HepG2 (cell line): ENCODE data around the gene CALML6. TPM values are rescaled to one million over a fixed set of nuclear protein-coding genes. Genes with fewer than 3 reads are reported as not detected.
A peak's percentile ranks its signal among the peaks of the same experiment; 100 is the strongest.

Source experiments
- ATAC-seq: fragments of 200-7000 bp; cut with Tn5 transposase; 3 replicates; pipeline ENCODE4 v1.9.1; 2020; ENCODE audit warnings: mild to moderate bottlenecking, moderate library complexity
- BruUV-seq: library from RNA; stranded (reverse); fragments of 400-500 nt; replicated peaks from 2 replicates; lab custom pipeline; 2021; lab: Mats Ljungman, UMichigan
- CTCF ChIA-PET: fragments of 300-600 bp; formaldehyde crosslinking; extraction: SDS; loops from one replicate; lab custom pipeline; 2021; ENCODE audit warnings: low total read pairs, inconsistent platforms, low intra/inter-chr PET ratio; lab: Yijun Ruan, JAX
- POLR2A ChIA-PET: fragments of 350-600 bp; sonication (Branson Sonifier 250); formaldehyde crosslinking; loops from one replicate; lab custom pipeline; 2020; ENCODE audit warnings: antibody characterized with exemption, inconsistent platforms; lab: Yijun Ruan, JAX
- DNase-seq: peaks from one replicate; pipeline ENCODE4 v3.0.0-alpha.2; 2015; ENCODE audit warnings: low spot score
- FAIRE-seq: peaks from 3 replicates; lab custom pipeline; 2011; peaks lifted over from hg19 to GRCh38; lab: Jason Lieb, UNC
- H2AFZ ChIP-seq: one replicate; pipeline ENCODE4 v1.6.1; 2011; ENCODE audit warnings: low read length, inconsistent platforms
- H3K27ac ChIP-seq: fragments of 300-600 bp; 3 replicates; pipeline ENCODE4 v1.8.0; 2011; ENCODE audit warnings: mixed run types, mild to moderate bottlenecking, mixed read lengths, low read length, inconsistent platforms; ENCODE audit not compliant: insufficient read depth; ENCODE audit errors: extremely low read length
- H3K27me3 ChIP-seq, 2 experiments: fragments of 200-600 bp in 1 of 2; 2 replicates in 1 of 2; 3 replicates in 1 of 2; pipeline versions ENCODE4 v1.6.0 to v1.8.0; 2011; ENCODE audit warnings: low read length in 2 of 2, mild to moderate bottlenecking in 2 of 2, moderate library complexity in 2 of 2, inconsistent platforms in 1 of 2; ENCODE audit not compliant: insufficient read depth in 2 of 2, control insufficient read depth in 1 of 2
- H3K36me3 ChIP-seq, 2 experiments: fragments of 200-600 bp in 1 of 2; replicated peaks in 1 of 2; 2 replicates in 1 of 2; 3 replicates in 1 of 2; pipeline versions ENCODE4 v1.5.1 to v1.8.0; 2011; ENCODE audit warnings: low read length in 2 of 2, inconsistent platforms in 1 of 2; ENCODE audit not compliant: insufficient read depth in 2 of 2, control insufficient read depth in 1 of 2
- H3K4me1 ChIP-seq: 2 replicates; pipeline ENCODE4 v1.5.1; 2012; ENCODE audit warnings: low read length, inconsistent platforms; ENCODE audit not compliant: insufficient read depth
- H3K4me2 ChIP-seq: 2 replicates; pipeline ENCODE4 v1.6.0; 2011; ENCODE audit warnings: low read depth, low read length, inconsistent platforms
- H3K4me3 ChIP-seq, 3 experiments: fragments of 200-600 bp in 1 of 3; sonication (generic), shearing (Covaris generic) in 1 of 3; replicated peaks in 1 of 3; 2 replicates each; pipeline ENCODE4 v1.5.1; 2011 to 2016; ENCODE audit warnings: low read length in 3 of 3, inconsistent platforms in 2 of 3, low read depth in 2 of 3, mild to moderate bottlenecking in 2 of 3, control low read depth in 1 of 3, mixed read lengths in 1 of 3; ENCODE audit not compliant: insufficient read depth in 1 of 3
- H3K79me2 ChIP-seq: one replicate; pipeline ENCODE4 v1.6.1; 2011; ENCODE audit warnings: low read length, inconsistent platforms; ENCODE audit not compliant: insufficient read depth
- H3K9ac ChIP-seq: 2 replicates; pipeline ENCODE4 v1.6.0; 2011; ENCODE audit warnings: mild to moderate bottlenecking, low read depth, low read length, inconsistent platforms; ENCODE audit not compliant: insufficient read depth
- H3K9me3 ChIP-seq: 2 replicates; pipeline ENCODE4 v1.5.1; 2012; ENCODE audit warnings: mild to moderate bottlenecking, low read length
- H4K20me1 ChIP-seq: 2 replicates; pipeline ENCODE4 v1.6.0; 2011; ENCODE audit warnings: inconsistent platforms, mild to moderate bottlenecking, low read length, moderate library complexity; ENCODE audit not compliant: insufficient read depth
- ESRRA ChIP-seq: sonication (generic); formaldehyde crosslinking; IDR thresholded peaks from 2 replicates; pipeline ENCODE4 v1.5.1; 2020; ENCODE audit warnings: mild to moderate bottlenecking, low read depth, missing genetic modification reagents
- FOXO4 ChIP-seq: sonication (generic); formaldehyde crosslinking; conservative IDR thresholded peaks from 2 replicates; pipeline ENCODE4 v1.8.1; 2023; ENCODE audit warnings: missing genetic modification reagents
- HNF4A ChIP-seq: sonication (generic); formaldehyde crosslinking; IDR thresholded peaks from 2 replicates; pipeline ENCODE4 v1.4.0; 2020; ENCODE audit warnings: missing genetic modification reagents
- HNRNPL ChIP-seq: fragments of 200-400 bp; formaldehyde crosslinking; IDR thresholded peaks from 2 replicates; pipeline ENCODE4 v1.6.1; 2017; ENCODE audit warnings: mild to moderate bottlenecking, low read depth, low read length
- NFIB ChIP-seq: sonication (generic); formaldehyde crosslinking; IDR thresholded peaks from 2 replicates; pipeline ENCODE4 v1.9.0; 2021; ENCODE audit warnings: missing genetic modification reagents, mild to moderate bottlenecking, borderline replicate concordance
- ONECUT2 ChIP-seq: sonication (generic); formaldehyde crosslinking; IDR thresholded peaks from 2 replicates; pipeline ENCODE4 v1.4.0; 2020; ENCODE audit warnings: missing genetic modification reagents
- POGZ ChIP-seq: sonication (generic); formaldehyde crosslinking; IDR thresholded peaks from 2 replicates; pipeline ENCODE4 v1.4.0; 2020; ENCODE audit warnings: mild to moderate bottlenecking, missing genetic modification reagents
- RXRA ChIP-seq: sonication (generic); formaldehyde crosslinking; IDR thresholded peaks from 2 replicates; pipeline ENCODE4 v1.5.1; 2020; ENCODE audit warnings: missing genetic modification reagents
- TRAFD1 ChIP-seq: sonication (generic); formaldehyde crosslinking; IDR thresholded peaks from 2 replicates; pipeline ENCODE4 v1.5.1; 2020; ENCODE audit warnings: missing genetic modification reagents, mild to moderate bottlenecking, borderline replicate concordance
- YEATS2 ChIP-seq: sonication (generic); formaldehyde crosslinking; IDR thresholded peaks from 2 replicates; pipeline ENCODE4 v1.4.0; 2020; ENCODE audit warnings: missing genetic modification reagents, borderline replicate concordance
- ZNF10 ChIP-seq: sonication (generic); formaldehyde crosslinking; IDR thresholded peaks from 2 replicates; pipeline ENCODE4 v1.4.0; 2020; ENCODE audit warnings: mild to moderate bottlenecking, low read depth, missing genetic modification reagents, borderline replicate concordance
- ZNF646 ChIP-seq: sonication (generic); formaldehyde crosslinking; IDR thresholded peaks from 2 replicates; pipeline ENCODE4 v1.9.0; 2021; ENCODE audit warnings: mild to moderate bottlenecking, missing genetic modification reagents
- ZNF703 ChIP-seq: sonication (generic); formaldehyde crosslinking; IDR thresholded peaks from 2 replicates; pipeline ENCODE4 v1.5.1; 2020; ENCODE audit warnings: missing genetic modification reagents, mild to moderate bottlenecking, moderate library complexity, borderline replicate concordance
- ZNF737 ChIP-seq: sonication (generic); formaldehyde crosslinking; IDR thresholded peaks from 2 replicates; pipeline ENCODE4 v1.5.0; 2020; ENCODE audit warnings: missing genetic modification reagents, mild to moderate bottlenecking, borderline replicate concordance
- WGBS: methylation state at CpG from one replicate; pipeline ENCODE4 v1.1.6; 2017; ENCODE audit warnings: low lambda C conversion rate; 5-methylcytosine and 5-hydroxymethylcytosine counted together
- in situ Hi-C: cut with HindIII; loops from 2 replicates; pipeline ENCODE4 v1.10.0; 2017; ENCODE audit warnings: low pct_unique_long_range_greater_than_20kb; ENCODE audit not compliant: extremely low pct_ligation_motif_present
- intact Hi-C: fragments of 100-400 bp; cut with micrococcal nuclease; formaldehyde crosslinking; loops from one replicate; pipeline ENCODE4 v1.10.0; 2022; ENCODE audit not compliant: unreplicated experiment
- polyA plus RNA-seq, 8 experiments: library from polyadenylated mRNA; depleted of rRNA in 3 of 8; stranded (reverse) in 7 of 8; unstranded in 1 of 8; fragments of >200 nt; fragmentation: Illumina TruSeq in 4 of 8; extraction: Trizol in 4 of 8; gene quantifications; 2 replicates each; pipeline versions ENCODE4 v1.2.1 to v1.2.3, GENCODE V29; 2011 to 2016; ENCODE audit warnings: low read depth in 4 of 8, missing spikeins in 1 of 8, mixed read lengths in 1 of 8; ENCODE audit not compliant: insufficient read depth in 1 of 8
- total RNA-seq, 5 experiments: library from RNA; depleted of rRNA; stranded (reverse); fragments of >200 nt; fragmentation: Illumina TruSeq; extraction: Trizol; gene quantifications; 2 replicates each; pipeline ENCODE4 v1.2.3, GENCODE V29; 2016; ENCODE audit warnings: low read depth in 1 of 5

The CALML6 gene
- total and polyA plus RNA-seq, 2 of the 13 experiments (the other 11 are each of a cell fraction or from before 2014, with no cell fraction given): 0.11 to 0.12 TPM

GRCh38 chr1:1901641-1902294, 13.3 kb upstream of the CALML6 start:
- Histone ChIP-seq H3K9me3 (no peaks in the 10 kb centered on the region), H3K4me1 (peaks cover 54% of the 10 kb centered on the region), H3K9ac (no peak overlapping the region), H3K27me3 (no peaks in the 10 kb centered on the region; a peak in 1 of 5 replicates), H3K4me3 (peak overlapping the region in 1 of 3 experiments; percentile 55; a peak in 1 of 6 replicates), H4K20me1 (no peaks in the 10 kb centered on the region), H3K27ac (no peak overlapping the region), H3K4me2 (peak overlapping the region; percentile 42; the same call in 1 of the 2 replicates), H3K79me2 (no peaks in the 10 kb centered on the region), H2AFZ (no peak overlapping the region), H3K36me3 (no peaks in the 10 kb centered on the region)
- ATAC-seq (peak; percentile 16), DNase-seq (no peak), FAIRE-seq (no peak)
- intact Hi-C loops: loop anchor here (10.0 kb wide), 1 partner anchor 47 kb away; no protein-coding TSS in a partner anchor
- CTCF ChIA-PET: no interaction called here
- BruUV-seq: no TSS peak
- in situ Hi-C loops: loop anchor here (10.0 kb wide), 1 partner anchor 117 kb away; no protein-coding TSS in a partner anchor
- 44% methylated on average over 2 of the region's 13 CpGs for WGBS
- POLR2A ChIA-PET: interaction anchor here (1.7 kb wide), 1 partner anchor 10 kb away, joined by 5 read pairs; no protein-coding TSS in a partner anchor
- no peak for TF ChIP-seq ZNF737 (CRISPR knock-in tag)
- 0 out of 2 replicates have a peak, but pooled peaks have one; percentile 8 for TF ChIP-seq HNF4A
- TF ChIP-seq NFIB (CRISPR knock-in tag): no peak
- no peak for TF ChIP-seq ZNF646 (CRISPR knock-in tag)
- TF ChIP-seq FOXO4 (CRISPR knock-in tag): no peak
- no peak for TF ChIP-seq ONECUT2 (CRISPR knock-in tag)
- TF ChIP-seq RXRA: 0 out of 2 replicates have a peak, but pooled peaks have one; percentile 13
- no peak for TF ChIP-seq YEATS2 (CRISPR knock-in tag)
- TF ChIP-seq TRAFD1 (CRISPR knock-in tag): no peak
- 0 out of 2 replicates have a peak, but pooled peaks have one; percentile 53 for TF ChIP-seq HNRNPL
- TF ChIP-seq ZNF703 (CRISPR knock-in tag): no peak
- no peak for TF ChIP-seq ZNF10
- no peak for TF ChIP-seq POGZ (CRISPR knock-in tag)
- 0 out of 2 replicates have a peak, but pooled peaks have one; percentile 26 for TF ChIP-seq ESRRA (CRISPR knock-in tag)
